Osteocyte (in vitro differentiated cells): ENCODE results near the gene WSB1. TPM values are rescaled to one million over a fixed set of nuclear protein-coding genes. Genes with fewer than 3 reads are reported as not detected.

Experiments
- DNase-seq: peaks from one replicate; pipeline ENCODE4 v3.0.0; 2021; ENCODE audit warnings: mixed read lengths; ENCODE audit not compliant: unreplicated experiment; ENCODE audit errors: extremely low spot score
- H3K27ac Mint-ChIP-seq: one replicate; pipeline ENCODE4 v1.8.0; 2021; ENCODE audit warnings: mild to moderate bottlenecking, mixed read lengths; ENCODE audit not compliant: unreplicated experiment
- H3K27me3 Mint-ChIP-seq: one replicate; pipeline ENCODE4 v1.8.0; 2021; ENCODE audit warnings: mixed read lengths; ENCODE audit not compliant: unreplicated experiment
- H3K36me3 Mint-ChIP-seq: one replicate; pipeline ENCODE4 v1.8.0; 2021; ENCODE audit warnings: mixed read lengths; ENCODE audit not compliant: unreplicated experiment
- H3K4me1 Mint-ChIP-seq: one replicate; pipeline ENCODE4 v1.8.0; 2021; ENCODE audit warnings: mixed read lengths; ENCODE audit not compliant: unreplicated experiment
- H3K4me3 Mint-ChIP-seq: one replicate; pipeline ENCODE4 v1.8.0; 2021; ENCODE audit warnings: mild to moderate bottlenecking, moderate library complexity, mixed read lengths; ENCODE audit not compliant: unreplicated experiment
- H3K9me3 Mint-ChIP-seq: one replicate; pipeline ENCODE4 v1.8.0; 2021; ENCODE audit warnings: mixed read lengths; ENCODE audit not compliant: unreplicated experiment
- total RNA-seq: library from RNA; stranded (reverse); gene quantifications from 2 replicates; pipeline ENCODE4 v1.2.1, GENCODE V29; 2021
- TF ChIP-seq, protein P1 (sequence below): fragments of 200-600 bp; sonication (generic); IDR thresholded peaks from 2 replicates; pipeline ENCODE4 v1.5.0; 2021; ENCODE audit warnings: antibody characterized with exemption, mild to moderate bottlenecking, moderate library complexity

The WSB1 gene
- total RNA-seq, 1 donor from 2014 or later: 179 TPM

DNA sequence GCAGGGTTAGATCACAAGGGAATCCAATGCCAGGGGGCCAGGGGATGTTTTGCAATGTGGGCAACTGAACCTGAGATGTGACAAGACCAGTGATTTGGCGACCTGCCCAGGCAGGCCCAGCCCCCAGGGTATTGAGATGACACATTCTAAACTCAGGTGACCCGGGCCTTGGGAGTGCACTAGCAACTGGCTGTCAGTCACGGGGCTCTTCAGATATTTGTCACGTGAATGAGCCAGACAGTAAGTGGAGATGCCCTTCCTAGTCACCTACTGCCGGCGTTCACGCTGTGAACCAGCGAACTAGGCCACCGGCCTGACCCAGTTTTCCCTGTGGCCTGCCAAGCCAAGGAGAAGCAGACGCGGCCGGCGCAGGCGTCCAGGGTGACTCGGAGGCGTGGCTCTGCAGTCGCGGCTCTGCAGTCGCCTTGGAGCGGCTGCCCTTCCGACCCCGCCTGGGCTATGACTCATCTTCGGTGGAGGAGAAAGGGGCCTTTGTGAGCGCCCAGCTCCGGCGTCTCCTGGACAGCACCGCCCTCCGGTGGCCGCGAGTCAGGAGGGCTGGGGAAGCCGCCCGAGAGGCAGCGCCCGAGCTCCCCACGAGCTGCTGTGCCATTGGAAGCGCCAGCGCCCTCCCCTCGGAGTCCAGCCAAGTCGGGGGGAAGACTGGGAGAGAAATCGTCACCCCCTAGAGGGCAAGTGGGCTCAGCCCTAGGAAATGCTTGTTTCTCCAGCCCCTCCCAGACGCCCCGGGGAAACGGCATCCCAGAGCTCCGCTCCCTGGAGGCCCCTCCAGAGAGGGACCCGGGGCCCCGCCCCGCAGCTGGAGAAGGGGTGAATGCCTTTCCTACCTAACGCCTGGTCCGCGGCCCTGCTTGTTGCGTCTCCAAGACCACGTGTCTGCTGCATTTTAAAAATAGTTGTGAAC lies 38.8 kb downstream of the WSB1 start:
- peak overlapping the region; percentile 69 for H3K4me3 Mint-ChIP-seq
- peak overlapping the region; percentile 86 for H3K27ac Mint-ChIP-seq
- no peaks in the 10 kb centered on the region for H3K36me3 Mint-ChIP-seq
- H3K9me3 Mint-ChIP-seq: no peaks in the 10 kb centered on the region
- peak; percentile 98 for DNase-seq
- H3K27me3 Mint-ChIP-seq: no peaks in the 10 kb centered on the region
- H3K4me1 Mint-ChIP-seq: peaks cover 30% of the 10 kb centered on the region
- TF ChIP-seq, protein P1, sequence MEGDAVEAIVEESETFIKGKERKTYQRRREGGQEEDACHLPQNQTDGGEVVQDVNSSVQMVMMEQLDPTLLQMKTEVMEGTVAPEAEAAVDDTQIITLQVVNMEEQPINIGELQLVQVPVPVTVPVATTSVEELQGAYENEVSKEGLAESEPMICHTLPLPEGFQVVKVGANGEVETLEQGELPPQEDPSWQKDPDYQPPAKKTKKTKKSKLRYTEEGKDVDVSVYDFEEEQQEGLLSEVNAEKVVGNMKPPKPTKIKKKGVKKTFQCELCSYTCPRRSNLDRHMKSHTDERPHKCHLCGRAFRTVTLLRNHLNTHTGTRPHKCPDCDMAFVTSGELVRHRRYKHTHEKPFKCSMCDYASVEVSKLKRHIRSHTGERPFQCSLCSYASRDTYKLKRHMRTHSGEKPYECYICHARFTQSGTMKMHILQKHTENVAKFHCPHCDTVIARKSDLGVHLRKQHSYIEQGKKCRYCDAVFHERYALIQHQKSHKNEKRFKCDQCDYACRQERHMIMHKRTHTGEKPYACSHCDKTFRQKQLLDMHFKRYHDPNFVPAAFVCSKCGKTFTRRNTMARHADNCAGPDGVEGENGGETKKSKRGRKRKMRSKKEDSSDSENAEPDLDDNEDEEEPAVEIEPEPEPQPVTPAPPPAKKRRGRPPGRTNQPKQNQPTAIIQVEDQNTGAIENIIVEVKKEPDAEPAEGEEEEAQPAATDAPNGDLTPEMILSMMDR: peak; percentile 95

DNA sequence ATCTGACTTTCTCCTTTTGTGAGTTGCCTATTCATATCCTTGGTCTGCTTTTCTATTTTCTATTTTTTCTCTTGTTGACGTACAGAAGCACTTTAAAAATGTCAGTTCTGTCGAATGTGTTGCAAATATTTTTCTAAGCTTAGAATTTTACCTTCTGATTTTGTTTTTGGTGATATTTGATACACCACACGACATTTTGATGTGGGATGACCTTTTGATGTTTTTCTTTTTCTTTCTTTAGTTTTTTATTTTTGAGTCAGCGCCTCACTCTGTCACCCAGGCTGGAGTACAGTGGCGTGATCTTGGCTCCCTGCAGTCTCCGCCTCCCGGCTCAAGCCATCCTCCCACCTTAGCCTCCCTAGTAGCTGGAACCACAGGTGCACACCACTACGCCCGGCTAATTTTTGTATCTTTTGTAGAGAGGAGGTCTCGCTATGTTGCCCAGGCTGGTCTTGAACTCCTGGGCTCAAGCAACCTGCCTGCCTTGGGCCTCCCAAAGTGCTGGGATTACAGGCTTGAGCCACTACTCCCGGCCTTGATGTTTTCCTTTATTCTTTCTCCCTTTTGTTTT lies 39.6 kb downstream of the WSB1 start:
- H3K36me3 Mint-ChIP-seq: no peaks in the 10 kb centered on the region
- H3K27ac Mint-ChIP-seq: peak overlapping the region; percentile 86
- H3K9me3 Mint-ChIP-seq: no peaks in the 10 kb centered on the region
- TF ChIP-seq, protein P1: no peak
- peaks cover 30% of the 10 kb centered on the region for H3K4me1 Mint-ChIP-seq
- peak overlapping the region; percentile 69 for H3K4me3 Mint-ChIP-seq
- DNase-seq: no peak
- no peaks in the 10 kb centered on the region for H3K27me3 Mint-ChIP-seq

DNA sequence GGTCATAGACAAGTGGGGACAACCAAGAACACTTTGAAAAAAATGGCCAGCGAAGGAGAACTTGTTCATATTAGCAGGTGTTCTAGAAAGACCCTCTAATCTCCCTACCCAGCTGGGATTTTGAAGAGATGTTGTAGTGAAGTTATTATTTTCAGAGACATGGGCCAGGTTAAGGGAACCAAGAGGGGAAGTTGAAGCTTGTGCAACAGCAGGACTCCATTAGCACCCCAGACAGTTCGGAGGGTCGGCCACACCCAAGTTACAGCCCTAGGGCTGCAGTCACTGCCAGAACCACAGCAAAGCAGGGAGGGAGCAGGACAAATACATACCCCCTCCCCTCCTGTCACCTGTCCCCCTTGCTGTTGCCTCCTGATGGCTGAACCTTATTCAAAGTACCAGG lies 42.3 kb downstream of the WSB1 start:
- Mint-ChIP-seq H3K9me3 (no peaks in the 10 kb centered on the region), H3K27ac (no peak overlapping the region), H3K36me3 (no peaks in the 10 kb centered on the region), H3K4me3 (no peak overlapping the region), H3K27me3 (no peaks in the 10 kb centered on the region), H3K4me1 (peaks cover 28% of the 10 kb centered on the region)
- DNase-seq: no peak
- TF ChIP-seq, protein P1: no peak

DNA sequence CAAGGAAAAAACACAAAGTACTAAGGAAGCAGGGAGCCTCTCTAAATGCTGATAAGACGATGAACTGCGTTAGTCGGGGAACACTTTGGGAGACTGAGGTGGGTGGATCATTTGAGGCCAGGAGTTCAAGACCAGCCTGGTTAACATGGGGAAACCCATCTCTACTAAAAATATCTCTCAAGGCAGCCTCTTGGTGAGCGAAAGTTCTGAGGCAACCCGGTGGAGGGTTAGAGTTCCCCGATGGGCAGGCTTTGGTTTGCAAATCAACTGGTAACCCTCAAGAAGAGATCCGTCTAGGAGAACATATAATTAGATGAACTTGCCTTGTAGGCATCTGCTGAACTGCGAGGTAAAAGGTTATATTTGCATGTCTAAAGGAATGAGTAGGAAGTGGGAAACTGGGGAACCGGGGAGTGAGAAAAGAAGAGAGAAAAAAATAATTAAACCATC lies 44.6 kb downstream of the WSB1 start:
- H3K9me3 Mint-ChIP-seq: no peaks in the 10 kb centered on the region
- no peaks in the 10 kb centered on the region for H3K36me3 Mint-ChIP-seq
- peaks cover 8% of the 10 kb centered on the region for H3K4me1 Mint-ChIP-seq
- H3K4me3 Mint-ChIP-seq: no peak overlapping the region
- H3K27ac Mint-ChIP-seq: no peak overlapping the region
- H3K27me3 Mint-ChIP-seq: no peaks in the 10 kb centered on the region
- TF ChIP-seq, protein P1: no peak
- no peak for DNase-seq

DNA sequence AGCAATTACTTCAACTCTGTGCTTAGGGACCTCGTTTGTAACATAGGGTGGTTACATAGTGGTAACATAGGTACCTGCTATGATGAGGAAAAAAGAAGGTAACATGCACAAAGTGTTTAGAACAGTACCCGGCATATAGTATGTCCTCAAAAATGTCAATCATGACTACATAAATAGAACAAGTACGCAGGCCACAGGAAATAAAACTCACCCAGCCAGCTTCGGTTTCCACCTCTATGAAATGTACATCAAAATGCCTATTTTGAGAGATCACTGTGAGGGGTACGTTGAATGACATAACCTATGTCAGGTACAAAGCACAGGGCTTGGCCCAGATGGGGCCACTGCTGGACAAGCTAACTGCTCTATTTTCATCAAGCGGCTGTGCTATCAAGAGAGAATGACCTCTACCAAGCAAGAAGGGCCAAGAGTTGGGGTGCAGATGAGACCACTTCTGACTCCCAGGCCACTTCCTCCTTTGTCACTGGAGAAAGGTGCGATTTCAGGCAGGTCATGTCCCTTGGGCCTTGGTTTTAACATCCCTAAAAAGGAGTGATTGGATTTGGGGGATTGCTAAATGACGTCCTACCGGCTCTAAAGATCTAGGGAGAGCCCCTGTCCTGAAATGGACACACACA lies 45.4 kb downstream of the WSB1 start:
- TF ChIP-seq, protein P1: no peak

More for the DNA sequence above, 45.4 kb downstream of the WSB1 start:
- Mint-ChIP-seq H3K4me3 (no peak overlapping the region), H3K27ac (no peak overlapping the region), H3K4me1 (peaks cover 9% of the 10 kb centered on the region), H3K27me3 (no peaks in the 10 kb centered on the region), H3K9me3 (no peaks in the 10 kb centered on the region), H3K36me3 (no peaks in the 10 kb centered on the region)
- no peak for DNase-seq
